ENCODE measurements around the gene BST1.

DNA sequence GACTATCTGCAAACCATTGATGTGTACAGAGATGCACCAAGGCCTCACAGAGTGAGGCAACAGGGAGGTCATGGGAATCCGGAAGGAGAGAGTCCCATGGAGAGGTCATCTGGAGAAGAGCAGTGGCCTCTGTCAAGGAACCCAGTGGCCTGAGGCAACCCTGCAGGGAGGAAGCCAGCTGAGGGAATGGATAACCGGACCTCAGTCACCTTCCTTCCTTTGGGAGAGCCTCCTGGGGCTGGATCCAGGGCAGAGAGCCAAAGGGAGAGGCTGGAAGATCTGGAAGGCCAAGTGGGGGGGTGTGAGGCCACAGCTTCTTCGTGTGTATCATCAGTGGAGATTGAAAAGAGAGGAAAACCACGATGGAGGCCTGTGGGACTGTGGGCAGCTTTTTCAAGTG lies 50.9 kb downstream of the BST1 start:
- TF ChIP-seq, protein P1, sequence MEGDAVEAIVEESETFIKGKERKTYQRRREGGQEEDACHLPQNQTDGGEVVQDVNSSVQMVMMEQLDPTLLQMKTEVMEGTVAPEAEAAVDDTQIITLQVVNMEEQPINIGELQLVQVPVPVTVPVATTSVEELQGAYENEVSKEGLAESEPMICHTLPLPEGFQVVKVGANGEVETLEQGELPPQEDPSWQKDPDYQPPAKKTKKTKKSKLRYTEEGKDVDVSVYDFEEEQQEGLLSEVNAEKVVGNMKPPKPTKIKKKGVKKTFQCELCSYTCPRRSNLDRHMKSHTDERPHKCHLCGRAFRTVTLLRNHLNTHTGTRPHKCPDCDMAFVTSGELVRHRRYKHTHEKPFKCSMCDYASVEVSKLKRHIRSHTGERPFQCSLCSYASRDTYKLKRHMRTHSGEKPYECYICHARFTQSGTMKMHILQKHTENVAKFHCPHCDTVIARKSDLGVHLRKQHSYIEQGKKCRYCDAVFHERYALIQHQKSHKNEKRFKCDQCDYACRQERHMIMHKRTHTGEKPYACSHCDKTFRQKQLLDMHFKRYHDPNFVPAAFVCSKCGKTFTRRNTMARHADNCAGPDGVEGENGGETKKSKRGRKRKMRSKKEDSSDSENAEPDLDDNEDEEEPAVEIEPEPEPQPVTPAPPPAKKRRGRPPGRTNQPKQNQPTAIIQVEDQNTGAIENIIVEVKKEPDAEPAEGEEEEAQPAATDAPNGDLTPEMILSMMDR (IDR thresholded peaks at IDR 0.05): no peak
- no peak for TF ChIP-seq POLR2A (IDR thresholded peaks at IDR 0.05)

All from testis (tissue), 2 donors.